Measurements from ENCODE around the gene LEFTY1.

GRCh38 chr1:225853441-225853840, 35.5 kb downstream of the LEFTY1 start:
- TF ChIP-seq POLR2AphosphoS5 (IDR thresholded peaks at IDR 0.05) (no peak), POLR2A (IDR thresholded peaks at IDR 0.05) (no peak)

Data from prostate gland (tissue), 1 donor.